ENCODE results near the gene SPATA31C2.

SPATA31C2 gene

DNA sequence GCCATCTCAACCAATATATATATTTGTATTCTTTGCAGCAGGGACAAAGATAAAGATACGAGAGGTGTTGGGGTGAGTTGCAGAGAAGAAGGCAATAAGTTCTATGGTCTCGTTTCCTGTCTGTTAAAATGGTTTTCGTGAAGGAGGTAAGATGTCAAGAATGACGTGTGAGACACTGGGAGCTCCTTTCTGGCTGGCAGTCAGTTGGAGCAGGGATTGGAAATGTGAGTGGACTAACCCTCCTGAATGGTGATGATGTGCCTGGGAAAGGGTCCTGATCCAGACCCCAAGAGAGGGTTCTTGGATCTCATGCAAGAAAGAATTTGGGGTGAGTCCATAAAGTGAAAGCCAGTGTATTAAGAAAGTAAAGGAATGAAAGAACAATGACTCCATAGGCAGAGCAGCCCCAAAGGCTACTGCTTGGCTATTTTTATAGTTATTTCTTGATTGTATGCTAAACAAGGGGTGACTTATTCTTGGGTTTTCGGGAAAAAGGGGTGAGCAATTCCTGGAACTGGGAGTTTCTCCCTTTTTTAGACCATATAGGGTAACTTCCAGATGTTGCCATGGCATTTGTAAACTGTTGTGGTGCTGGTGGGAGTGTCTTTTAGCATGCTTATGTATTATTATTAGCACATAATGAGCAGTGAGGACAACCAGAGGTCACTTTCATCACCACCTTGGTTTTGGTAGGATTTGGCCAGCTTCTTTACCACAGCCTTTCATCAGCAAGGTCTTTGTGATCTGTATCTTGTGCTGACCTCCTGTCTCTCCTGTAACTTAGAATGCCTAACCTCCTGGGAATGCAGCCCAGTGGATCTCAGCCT, 53.7 kb downstream of the SPATA31C2 start:
- TF ChIP-seq, protein P1, sequence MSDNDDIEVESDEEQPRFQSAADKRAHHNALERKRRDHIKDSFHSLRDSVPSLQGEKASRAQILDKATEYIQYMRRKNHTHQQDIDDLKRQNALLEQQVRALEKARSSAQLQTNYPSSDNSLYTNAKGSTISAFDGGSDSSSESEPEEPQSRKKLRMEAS (IDR thresholded peaks at IDR 0.05; ENCODE audit: low read depth, low read length), result no peak
- TF ChIP-seq POLR2A (IDR thresholded peaks at IDR 0.05; ENCODE audit: extremely low read depth, insufficient read length), result no peak
- TF ChIP-seq, protein P2, sequence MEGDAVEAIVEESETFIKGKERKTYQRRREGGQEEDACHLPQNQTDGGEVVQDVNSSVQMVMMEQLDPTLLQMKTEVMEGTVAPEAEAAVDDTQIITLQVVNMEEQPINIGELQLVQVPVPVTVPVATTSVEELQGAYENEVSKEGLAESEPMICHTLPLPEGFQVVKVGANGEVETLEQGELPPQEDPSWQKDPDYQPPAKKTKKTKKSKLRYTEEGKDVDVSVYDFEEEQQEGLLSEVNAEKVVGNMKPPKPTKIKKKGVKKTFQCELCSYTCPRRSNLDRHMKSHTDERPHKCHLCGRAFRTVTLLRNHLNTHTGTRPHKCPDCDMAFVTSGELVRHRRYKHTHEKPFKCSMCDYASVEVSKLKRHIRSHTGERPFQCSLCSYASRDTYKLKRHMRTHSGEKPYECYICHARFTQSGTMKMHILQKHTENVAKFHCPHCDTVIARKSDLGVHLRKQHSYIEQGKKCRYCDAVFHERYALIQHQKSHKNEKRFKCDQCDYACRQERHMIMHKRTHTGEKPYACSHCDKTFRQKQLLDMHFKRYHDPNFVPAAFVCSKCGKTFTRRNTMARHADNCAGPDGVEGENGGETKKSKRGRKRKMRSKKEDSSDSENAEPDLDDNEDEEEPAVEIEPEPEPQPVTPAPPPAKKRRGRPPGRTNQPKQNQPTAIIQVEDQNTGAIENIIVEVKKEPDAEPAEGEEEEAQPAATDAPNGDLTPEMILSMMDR (IDR thresholded peaks at IDR 0.05; ENCODE audit: low read depth, low read length), result no peak
- no peak for TF ChIP-seq MYC (IDR thresholded peaks at IDR 0.05; ENCODE audit: low read depth, low read length)
- H3K4me3 ChIP-seq (ENCODE audit: low read depth, low read length), result no peak overlapping the region
- no peak for DNase-seq (ENCODE audit: low read depth)
